Fibroblast of mammary gland (primary cell): ENCODE results near the gene DNAH10.

Source experiments
- DNase-seq: peaks from one replicate; pipeline ENCODE4 v3.0.0-alpha.2; 2010; ENCODE audit warnings: low read depth
- H3K4me3 ChIP-seq: 2 replicates; pipeline ENCODE4 v1.5.1; 2011; ENCODE audit warnings: low read depth, mild to moderate bottlenecking, low read length, moderate library complexity; ENCODE audit not compliant: control insufficient read depth
- TF ChIP-seq, protein P1 (sequence below): conservative IDR thresholded peaks from 2 replicates; pipeline ENCODE4 v1.5.1; 2011; ENCODE audit warnings: low read depth, low read length, inconsistent platforms; ENCODE audit not compliant: control insufficient read depth, insufficient read depth

Gene DNAH10

DNA sequence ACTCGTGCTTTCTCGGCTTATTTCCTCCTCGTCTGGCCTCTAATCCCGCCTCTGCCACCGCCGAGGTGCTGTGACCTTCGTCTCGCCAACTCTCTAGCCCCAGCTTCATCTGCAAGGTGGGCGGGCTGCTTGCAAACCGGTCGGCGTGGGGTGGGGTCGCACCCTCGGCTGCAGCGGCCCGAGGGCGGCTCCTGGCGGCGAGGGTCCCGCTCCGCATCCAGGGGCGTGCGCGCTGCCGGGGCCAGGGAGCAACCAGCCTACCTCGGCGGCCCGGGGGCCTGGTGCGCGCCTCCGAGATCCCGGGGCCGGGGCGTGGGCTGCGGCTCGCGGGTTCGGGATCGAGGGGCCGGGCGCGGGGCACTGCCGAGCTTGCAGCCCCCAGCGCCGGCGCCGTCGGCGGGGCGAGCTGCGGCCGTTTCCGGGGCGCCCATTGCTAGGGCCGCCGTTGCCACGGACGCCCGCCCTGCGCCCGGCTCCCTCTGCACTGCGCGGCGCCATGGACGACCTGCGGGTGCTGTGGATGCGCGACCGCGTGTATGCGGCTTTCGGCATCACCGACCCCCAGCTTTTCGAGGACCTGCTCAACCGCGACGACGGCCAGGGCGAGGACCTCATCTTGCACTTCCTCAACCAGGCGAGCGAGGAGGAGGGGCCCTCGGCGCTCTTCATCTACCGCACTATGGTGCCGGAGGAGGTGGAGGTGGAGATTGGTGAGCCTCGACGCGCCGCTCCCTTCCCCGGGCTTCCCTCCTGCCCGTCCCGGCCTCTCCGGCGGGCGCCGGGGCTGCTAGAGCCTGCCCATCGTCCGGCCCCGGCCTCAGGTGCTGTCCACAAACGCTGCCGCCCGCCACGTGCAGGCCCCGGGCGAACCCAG is at the start of gene DNAH10:
Gene DNAH10 (plus strand): TSS at position 461 of the 874 bp plus-strand sequence. CDS start 36 bp downstream, at position 497.
- TF ChIP-seq, protein P1, sequence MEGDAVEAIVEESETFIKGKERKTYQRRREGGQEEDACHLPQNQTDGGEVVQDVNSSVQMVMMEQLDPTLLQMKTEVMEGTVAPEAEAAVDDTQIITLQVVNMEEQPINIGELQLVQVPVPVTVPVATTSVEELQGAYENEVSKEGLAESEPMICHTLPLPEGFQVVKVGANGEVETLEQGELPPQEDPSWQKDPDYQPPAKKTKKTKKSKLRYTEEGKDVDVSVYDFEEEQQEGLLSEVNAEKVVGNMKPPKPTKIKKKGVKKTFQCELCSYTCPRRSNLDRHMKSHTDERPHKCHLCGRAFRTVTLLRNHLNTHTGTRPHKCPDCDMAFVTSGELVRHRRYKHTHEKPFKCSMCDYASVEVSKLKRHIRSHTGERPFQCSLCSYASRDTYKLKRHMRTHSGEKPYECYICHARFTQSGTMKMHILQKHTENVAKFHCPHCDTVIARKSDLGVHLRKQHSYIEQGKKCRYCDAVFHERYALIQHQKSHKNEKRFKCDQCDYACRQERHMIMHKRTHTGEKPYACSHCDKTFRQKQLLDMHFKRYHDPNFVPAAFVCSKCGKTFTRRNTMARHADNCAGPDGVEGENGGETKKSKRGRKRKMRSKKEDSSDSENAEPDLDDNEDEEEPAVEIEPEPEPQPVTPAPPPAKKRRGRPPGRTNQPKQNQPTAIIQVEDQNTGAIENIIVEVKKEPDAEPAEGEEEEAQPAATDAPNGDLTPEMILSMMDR: no peak
- peak within 1 kb of the TSS; percentile 42 for H3K4me3 ChIP-seq
- DNase-seq: peak; percentile 6

DNA sequence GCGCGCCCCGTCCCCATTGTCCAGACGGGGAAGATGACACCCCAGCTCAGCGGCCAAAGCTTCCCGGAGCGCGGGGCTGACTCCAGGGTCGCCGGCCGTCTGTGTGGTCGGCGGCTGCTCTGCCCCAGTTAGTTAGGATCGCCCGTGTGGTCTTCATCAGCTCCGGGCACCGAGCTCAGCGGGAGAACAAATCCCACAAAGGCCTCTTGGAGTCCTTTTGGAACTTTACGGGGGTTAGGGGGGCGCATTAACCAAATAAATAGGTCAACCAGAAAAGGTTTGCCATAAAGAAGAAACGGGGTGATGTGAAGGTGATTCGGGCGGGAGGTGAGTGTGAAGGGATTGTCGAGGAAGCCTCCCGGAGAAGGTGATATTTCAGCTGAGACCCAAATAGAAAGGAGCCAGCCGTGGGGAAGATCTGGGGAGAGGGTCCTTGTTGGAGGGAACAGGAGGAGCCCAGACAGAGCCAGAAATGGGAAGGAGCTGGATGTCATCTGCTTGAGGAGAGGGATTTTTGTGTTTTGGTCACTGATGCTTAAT is 49.3 kb upstream of the DNAH10 start:
- no peak for DNase-seq
- peak overlapping the region; percentile 75 for H3K4me3 ChIP-seq
- TF ChIP-seq, protein P1: no peak

GRCh38 chr12:123713398-123713797 is 48.7 kb upstream of the DNAH10 start:
- TF ChIP-seq, protein P1: no peak
- DNase-seq: peak; percentile 17
- H3K4me3 ChIP-seq: peak overlapping the region; percentile 75

DNA sequence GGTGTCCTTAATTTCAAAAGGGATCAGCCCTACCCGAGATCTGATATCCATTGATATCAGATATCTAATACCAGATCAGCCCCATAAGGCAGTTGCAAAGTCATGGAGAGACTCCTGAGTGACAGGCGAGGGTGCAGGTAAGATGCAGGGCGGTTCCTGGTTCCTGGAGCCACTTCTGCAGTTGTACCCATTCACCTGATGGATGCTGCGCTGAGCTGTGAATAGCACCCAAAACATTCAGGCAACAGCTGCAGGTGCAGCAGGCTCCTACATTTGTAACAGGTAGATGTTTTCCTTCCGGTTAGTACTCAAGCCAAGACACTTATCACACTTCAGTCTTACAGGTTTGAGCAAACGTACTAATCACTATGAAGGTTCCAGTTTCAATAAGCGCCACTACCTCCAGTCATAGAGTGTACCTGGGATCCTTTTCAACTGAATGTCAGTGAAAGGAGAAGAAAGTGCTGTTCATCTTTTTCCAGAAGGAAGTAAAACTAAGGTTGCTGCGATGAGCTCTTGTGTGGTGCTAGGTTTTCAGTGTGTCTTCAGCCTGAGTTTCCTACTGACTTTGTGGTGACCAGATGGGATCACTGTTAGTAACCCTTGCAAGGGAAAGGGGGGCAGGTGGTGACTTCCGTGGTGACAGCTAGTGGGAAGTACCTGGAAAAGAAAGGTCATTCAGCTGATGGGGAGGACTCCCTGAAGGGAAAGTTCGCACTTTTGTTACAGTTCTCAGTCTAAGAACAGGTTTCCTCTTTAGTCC is 48.1 kb upstream of the DNAH10 start:
- TF ChIP-seq, protein P1: no peak
- no peak for DNase-seq
- H3K4me3 ChIP-seq: peak overlapping the region; percentile 75

GRCh38 chr12:123715195-123715594 is 46.9 kb upstream of the DNAH10 start:
- DNase-seq: peak; percentile 10
- no peak overlapping the region for H3K4me3 ChIP-seq
- TF ChIP-seq, protein P1: no peak

GRCh38 chr12:123717350-123717749 is 44.8 kb upstream of the DNAH10 start:
- no peak for DNase-seq
- H3K4me3 ChIP-seq: no peak overlapping the region
- TF ChIP-seq, protein P1: no peak
